ENCODE measurements around the gene ST3GAL3.

- TF ChIP-seq POLR2A (IDR thresholded peaks at IDR 0.05), result no peak
- TF ChIP-seq, protein P1, sequence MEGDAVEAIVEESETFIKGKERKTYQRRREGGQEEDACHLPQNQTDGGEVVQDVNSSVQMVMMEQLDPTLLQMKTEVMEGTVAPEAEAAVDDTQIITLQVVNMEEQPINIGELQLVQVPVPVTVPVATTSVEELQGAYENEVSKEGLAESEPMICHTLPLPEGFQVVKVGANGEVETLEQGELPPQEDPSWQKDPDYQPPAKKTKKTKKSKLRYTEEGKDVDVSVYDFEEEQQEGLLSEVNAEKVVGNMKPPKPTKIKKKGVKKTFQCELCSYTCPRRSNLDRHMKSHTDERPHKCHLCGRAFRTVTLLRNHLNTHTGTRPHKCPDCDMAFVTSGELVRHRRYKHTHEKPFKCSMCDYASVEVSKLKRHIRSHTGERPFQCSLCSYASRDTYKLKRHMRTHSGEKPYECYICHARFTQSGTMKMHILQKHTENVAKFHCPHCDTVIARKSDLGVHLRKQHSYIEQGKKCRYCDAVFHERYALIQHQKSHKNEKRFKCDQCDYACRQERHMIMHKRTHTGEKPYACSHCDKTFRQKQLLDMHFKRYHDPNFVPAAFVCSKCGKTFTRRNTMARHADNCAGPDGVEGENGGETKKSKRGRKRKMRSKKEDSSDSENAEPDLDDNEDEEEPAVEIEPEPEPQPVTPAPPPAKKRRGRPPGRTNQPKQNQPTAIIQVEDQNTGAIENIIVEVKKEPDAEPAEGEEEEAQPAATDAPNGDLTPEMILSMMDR (IDR thresholded peaks at IDR 0.05), result no peak
Observed at GRCh38 chr1:43849670-43850069, 142.3 kb downstream of the ST3GAL3 start.

All from breast epithelium (tissue), 3 donors.